Measurements from ENCODE around the gene EPB41L4B. TPM values are rescaled to one million over a fixed set of nuclear protein-coding genes. Genes with fewer than 3 reads are reported as not detected.

Gene EPB41L4B
- total and polyA plus RNA-seq, 2 of the 4 experiments (the other 2 are of a cell fraction): 0.36 to 0.54 TPM

- H3K14ac ChIP-seq (replicated peaks; ENCODE audit: low read depth, low read length): no peak overlapping the region
- no peak overlapping the region for H2BK5ac ChIP-seq (ENCODE audit: low read depth, low read length, poor library complexity, severe bottlenecking)
- dilution Hi-C loops (cut with HindIII; ENCODE audit: low sequenced_read_pairs, unreplicated experiment): no loop called here
- in situ Hi-C loops (cut with MboI; ENCODE audit: low sequenced_read_pairs): loop anchor here (5.0 to 25.0 kb wide), 3 partner anchors 69 to 254 kb away; no protein-coding TSS in a partner anchor
- no peaks in the 10 kb centered on the region for H3K36me3 ChIP-seq (ENCODE audit: control insufficient read depth, insufficient read depth, low read length)
- no peaks in the 10 kb centered on the region; the same call in 1 of the 2 replicates for H3K9me1 ChIP-seq (ENCODE audit: insufficient read depth, low read length)
- no peak overlapping the region for H3K23ac ChIP-seq (ENCODE audit: low read depth, low read length)
- intact Hi-C loops (cut with micrococcal nuclease): no loop called here
- BruUV-seq (replicated peaks): no TSS peak
- H4K5ac ChIP-seq (ENCODE audit: low read depth, low read length): no peak overlapping the region
- H3K4me1 ChIP-seq (ENCODE audit: control insufficient read depth, insufficient read depth, low read length): peaks cover 2% of the 10 kb centered on the region
- no peak overlapping the region for H2BK20ac ChIP-seq (ENCODE audit: low read depth, low read length)
- POLR2A ChIA-PET (ENCODE audit: unreplicated experiment): no interaction called here
- H2BK15ac ChIP-seq (ENCODE audit: low read depth, low read length): no peak overlapping the region
- no peak overlapping the region for H3K4ac ChIP-seq (ENCODE audit: low read depth, low read length)
- no peak overlapping the region for H3K4me2 ChIP-seq (ENCODE audit: low read depth, low read length)
- 90% methylated on average over 2 of the region's 12 CpGs; no CpG with 5 or more reads in 1 of the 2 experiments for WGBS, 2 experiments (ENCODE audit: extremely low coverage in 2 of 2, insufficient read length in 1 of 2)
- no peak for ATAC-seq (ENCODE audit: low read depth)
- H3K9ac ChIP-seq (ENCODE audit: low read depth, low read length): no peak overlapping the region
- no peak overlapping the region for H3K4me3 ChIP-seq (ENCODE audit: insufficient read depth, low read depth, low read length)
- H2AK5ac ChIP-seq (ENCODE audit: low read depth, low read length): no peak overlapping the region
- H3K9me3 ChIP-seq (ENCODE audit: control insufficient read depth, insufficient read depth, low read length): no peaks in the 10 kb centered on the region
- no peak for TF ChIP-seq BHLHE40 (IDR thresholded peaks at IDR 0.05; ENCODE audit: low read depth, low read length)
- no peak for TF ChIP-seq RFX5 (IDR thresholded peaks at IDR 0.05; ENCODE audit: low read depth, low read length)
- TF ChIP-seq RCOR1 (IDR thresholded peaks at IDR 0.05; ENCODE audit: insufficient replicate concordance, low read length): no peak
- TF ChIP-seq SMC3 (IDR thresholded peaks at IDR 0.05; ENCODE audit: low read depth, low read length): no peak
- TF ChIP-seq, protein P1, sequence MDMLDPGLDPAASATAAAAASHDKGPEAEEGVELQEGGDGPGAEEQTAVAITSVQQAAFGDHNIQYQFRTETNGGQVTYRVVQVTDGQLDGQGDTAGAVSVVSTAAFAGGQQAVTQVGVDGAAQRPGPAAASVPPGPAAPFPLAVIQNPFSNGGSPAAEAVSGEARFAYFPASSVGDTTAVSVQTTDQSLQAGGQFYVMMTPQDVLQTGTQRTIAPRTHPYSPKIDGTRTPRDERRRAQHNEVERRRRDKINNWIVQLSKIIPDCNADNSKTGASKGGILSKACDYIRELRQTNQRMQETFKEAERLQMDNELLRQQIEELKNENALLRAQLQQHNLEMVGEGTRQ (IDR thresholded peaks at IDR 0.05; ENCODE audit: low read depth, low read length): no peak
- TF ChIP-seq POLR2A (IDR thresholded peaks at IDR 0.05; ENCODE audit: low read depth, low read length): no peak
- no peak for TF ChIP-seq FOS (IDR thresholded peaks at IDR 0.05; ENCODE audit: low read depth, low read length)
- TF ChIP-seq, protein P2, sequence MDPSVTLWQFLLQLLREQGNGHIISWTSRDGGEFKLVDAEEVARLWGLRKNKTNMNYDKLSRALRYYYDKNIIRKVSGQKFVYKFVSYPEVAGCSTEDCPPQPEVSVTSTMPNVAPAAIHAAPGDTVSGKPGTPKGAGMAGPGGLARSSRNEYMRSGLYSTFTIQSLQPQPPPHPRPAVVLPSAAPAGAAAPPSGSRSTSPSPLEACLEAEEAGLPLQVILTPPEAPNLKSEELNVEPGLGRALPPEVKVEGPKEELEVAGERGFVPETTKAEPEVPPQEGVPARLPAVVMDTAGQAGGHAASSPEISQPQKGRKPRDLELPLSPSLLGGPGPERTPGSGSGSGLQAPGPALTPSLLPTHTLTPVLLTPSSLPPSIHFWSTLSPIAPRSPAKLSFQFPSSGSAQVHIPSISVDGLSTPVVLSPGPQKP (IDR thresholded peaks at IDR 0.05; ENCODE audit: borderline replicate concordance, low read depth, low read length): no peak
- no peak for TF ChIP-seq CTCF (conservative IDR thresholded peaks at IDR 0.05; ENCODE audit: low read depth, low read length)
- TF ChIP-seq CEBPB (IDR thresholded peaks at IDR 0.05; ENCODE audit: low read depth, low read length): no peak
- no peak for TF ChIP-seq MAZ (IDR thresholded peaks at IDR 0.05; ENCODE audit: borderline replicate concordance, low read depth, low read length)
- no peak for TF ChIP-seq CHD1 (IDR thresholded peaks at IDR 0.05; ENCODE audit: low read depth, low read length)
- TF ChIP-seq MXI1 (IDR thresholded peaks at IDR 0.05; ENCODE audit: borderline replicate concordance, low read depth, low read length): no peak
- TF ChIP-seq RAD21 (IDR thresholded peaks at IDR 0.05; ENCODE audit: low read length): no peak
- TF ChIP-seq MAFK (IDR thresholded peaks at IDR 0.05; ENCODE audit: low read depth, low read length): no peak
- TF ChIP-seq NFE2L2 (IDR thresholded peaks at IDR 0.05; ENCODE audit: low read depth, low read length): no peak
- CTCF ChIA-PET: interaction anchor here (0.6 to 1.1 kb wide), 2 partner anchors 16 to 67 kb away, joined by 3 to 5 read pairs; no protein-coding TSS in a partner anchor
- H2AK9ac ChIP-seq (replicated peaks; ENCODE audit: low read depth, low read length, poor library complexity): no peak overlapping the region
- no peak overlapping the region for H3K56ac ChIP-seq (ENCODE audit: extremely low read depth, insufficient read depth, low read length)
- H2AFZ ChIP-seq (replicated peaks; ENCODE audit: low read length, poor library complexity): peak overlapping the region; percentile 39
- H3K27ac ChIP-seq (ENCODE audit: insufficient read depth, low read length): no peak overlapping the region
- no peak overlapping the region for H2BK120ac ChIP-seq (ENCODE audit: low read depth, low read length)
- H3K27me3 ChIP-seq (ENCODE audit: control insufficient read depth, insufficient read depth, low read length): peaks cover 60% of the 10 kb centered on the region
- no peak overlapping the region for H4K8ac ChIP-seq (ENCODE audit: low read depth in 2 of 2, low read length in 2 of 2)
- peak; percentile 18 for DNase-seq
- no peaks in the 10 kb centered on the region for H3K79me1 ChIP-seq (ENCODE audit: low read depth in 1 of 2, low read length in 2 of 2)
- no peak overlapping the region for H4K91ac ChIP-seq (ENCODE audit: insufficient read depth, low read depth, low read length)
- H4K20me1 ChIP-seq (ENCODE audit: insufficient read depth, low read length): no peaks in the 10 kb centered on the region
- no peak overlapping the region for H3K18ac ChIP-seq (ENCODE audit: low read depth, low read length)
Observed at GRCh38 chr9:109316207-109316640, 4.6 kb downstream of the EPB41L4B start.

All from IMR-90 (cell line).